HEK293T (cell line): ENCODE results near the gene RIMBP2.

Source experiments
- ARNT ChIP-seq: fragments of 450-650 bp; IDR thresholded peaks from 2 replicates; pipeline ENCODE4 v1.6.1; 2017; ENCODE audit warnings: mild to moderate bottlenecking
- BHLHE40 ChIP-seq: fragments of 450-650 bp; IDR thresholded peaks from 2 replicates; pipeline ENCODE4 v1.6.1; 2016; ENCODE audit warnings: mild to moderate bottlenecking, moderate library complexity, borderline replicate concordance
- ELF4 ChIP-seq: fragments of 450-650 bp; IDR thresholded peaks from 2 replicates; pipeline ENCODE4 v1.6.1; 2017; ENCODE audit warnings: antibody characterized with exemption
- FOXA1 ChIP-seq: fragments of 450-650 bp; IDR thresholded peaks from 2 replicates; pipeline ENCODE4 v1.6.1; 2016; ENCODE audit warnings: mild to moderate bottlenecking
- FOXK2 ChIP-seq: fragments of 450-650 bp; IDR thresholded peaks from 2 replicates; pipeline ENCODE4 v1.6.1; 2016; ENCODE audit warnings: mild to moderate bottlenecking
- FOXM1 ChIP-seq: fragments of 450-650 bp; IDR thresholded peaks from 2 replicates; pipeline ENCODE4 v1.6.1; 2017; ENCODE audit warnings: mild to moderate bottlenecking, borderline replicate concordance
- HDGF ChIP-seq: fragments of 450-650 bp; IDR thresholded peaks from 2 replicates; pipeline ENCODE4 v1.6.1; 2017; ENCODE audit warnings: antibody characterized with exemption, borderline replicate concordance
- L3MBTL2 ChIP-seq: fragments of 450-650 bp; conservative IDR thresholded peaks from 2 replicates; pipeline ENCODE4 v1.6.1; 2016; ENCODE audit warnings: mild to moderate bottlenecking
- NFRKB ChIP-seq: fragments of 450-650 bp; IDR thresholded peaks from 2 replicates; pipeline ENCODE4 v1.6.1; 2016; ENCODE audit warnings: mild to moderate bottlenecking, moderate library complexity
- PKNOX1 ChIP-seq: fragments of 450-650 bp; IDR thresholded peaks from 2 replicates; pipeline ENCODE4 v1.6.1; 2016
- SP1 ChIP-seq: fragments of 450-650 bp; IDR thresholded peaks from 2 replicates; pipeline ENCODE4 v1.6.1; 2017
- SUZ12 ChIP-seq: fragments of 450-650 bp; IDR thresholded peaks from 2 replicates; pipeline ENCODE4 v1.6.1; 2016; ENCODE audit warnings: mild to moderate bottlenecking
- TARDBP ChIP-seq: fragments of 450-650 bp; IDR thresholded peaks from 2 replicates; pipeline ENCODE4 v1.6.1; 2016
- ZNF384 ChIP-seq: fragments of 450-650 bp; IDR thresholded peaks from 2 replicates; pipeline ENCODE4 v1.6.1; 2016

- TF ChIP-seq PKNOX1 (no peak), FOXA1 (no peak), FOXM1 (no peak), TARDBP (no peak), SUZ12 (no peak), ARNT (no peak), SP1 (no peak), L3MBTL2 (no peak), BHLHE40 (no peak), ELF4 (no peak), HDGF (no peak), FOXK2 (no peak), NFRKB (no peak), ZNF384 (no peak)
Measured at GRCh38 chr12:130465046-130465445, 251.1 kb downstream of the RIMBP2 start.
